NCI-H82 treated with DMSO at 0.1 percent for 48 hours (cell line): ENCODE measurements around the gene RGS6.

Experiments
- DNase-seq: peaks from one replicate; lab custom pipeline; 2025; ENCODE audit not compliant: unreplicated experiment; lab: John Stamatoyannopoulos, UW

Gene RGS6

GRCh38 chr14:72599579-72600470 lies 667.6 kb downstream of the RGS6 start:
- DNase-seq: no peak

DNA sequence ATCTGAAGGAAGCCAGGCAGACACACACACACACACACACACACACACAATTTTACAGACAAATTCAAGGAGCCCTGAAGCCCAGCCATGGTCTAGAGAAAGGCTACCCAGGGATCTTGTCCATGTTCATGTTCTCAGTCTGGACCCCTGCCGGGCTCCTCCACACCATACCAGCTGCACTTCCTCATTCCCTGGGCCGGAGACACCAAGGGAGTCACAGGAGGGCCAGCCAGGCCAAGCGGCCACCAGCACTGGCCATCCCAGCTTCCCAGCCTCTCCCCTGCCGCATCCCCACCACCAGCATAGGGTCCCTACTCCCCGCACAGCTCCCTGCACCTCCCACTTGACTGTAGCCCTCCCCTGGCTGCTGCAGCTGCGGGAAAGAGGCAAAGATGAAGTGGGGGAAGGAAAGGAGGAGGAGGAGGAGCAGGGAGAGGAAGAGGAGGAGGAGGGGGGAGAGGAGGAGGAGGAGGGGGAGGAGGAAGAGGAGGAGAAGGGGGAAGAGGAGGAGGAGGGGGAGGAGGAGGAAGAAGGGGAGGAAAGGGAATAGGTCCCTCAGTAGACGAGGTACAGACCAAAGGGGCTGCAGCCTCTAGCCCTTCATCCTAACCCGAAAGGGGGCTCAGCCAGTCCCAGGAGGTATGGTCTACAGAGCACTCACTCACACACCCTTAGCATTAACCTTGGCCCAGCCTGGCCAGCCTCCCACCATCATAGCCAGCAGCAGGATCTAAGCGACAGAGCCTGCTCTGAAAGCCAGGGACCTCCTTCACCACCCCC lies 668.5 kb downstream of the RGS6 start:
- DNase-seq: no peak

GRCh38 chr14:72603639-72604038 lies 671.4 kb downstream of the RGS6 start:
- DNase-seq: no peak

DNA sequence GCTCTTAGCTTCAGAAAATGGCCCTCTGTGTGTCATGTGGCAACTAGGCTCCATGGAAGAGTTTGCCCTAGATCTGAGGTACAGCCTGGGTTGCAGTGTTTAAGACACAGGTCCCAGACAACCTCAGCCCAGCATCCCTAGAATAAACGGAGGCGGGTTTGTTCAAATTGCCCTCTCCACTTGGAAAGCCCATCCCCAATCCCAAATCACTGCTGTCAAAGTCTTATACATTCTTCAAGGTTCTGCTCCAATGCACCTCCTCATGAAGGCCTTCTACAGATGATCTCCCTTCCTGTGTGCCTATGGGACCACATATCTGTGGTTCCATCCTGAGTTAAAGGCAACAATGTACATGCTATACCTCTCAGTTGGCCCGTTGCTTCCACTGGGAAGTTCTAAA lies 671.9 kb downstream of the RGS6 start:
- DNase-seq: no peak

- no peak for DNase-seq
Observed at GRCh38 chr14:72605096-72605920, 673.1 kb downstream of the RGS6 start.

DNA sequence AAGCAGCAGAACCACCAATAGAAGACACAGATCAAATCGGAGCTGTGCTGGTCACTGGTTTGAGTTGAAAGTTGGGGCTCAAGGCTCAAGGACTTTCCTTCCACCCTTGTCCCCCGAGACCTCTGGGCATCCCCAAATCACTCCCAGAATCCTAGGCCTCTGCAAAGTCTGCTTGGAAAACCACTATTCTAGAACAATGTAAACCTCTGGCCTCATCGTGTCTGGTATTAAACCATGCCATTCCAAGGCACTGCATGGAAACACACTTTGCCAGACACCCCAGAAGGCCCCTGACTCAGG lies 673.6 kb downstream of the RGS6 start:
- DNase-seq: no peak

- no peak for DNase-seq
Observed at GRCh38 chr14:72606879-72607278, 674.6 kb downstream of the RGS6 start.

DNA sequence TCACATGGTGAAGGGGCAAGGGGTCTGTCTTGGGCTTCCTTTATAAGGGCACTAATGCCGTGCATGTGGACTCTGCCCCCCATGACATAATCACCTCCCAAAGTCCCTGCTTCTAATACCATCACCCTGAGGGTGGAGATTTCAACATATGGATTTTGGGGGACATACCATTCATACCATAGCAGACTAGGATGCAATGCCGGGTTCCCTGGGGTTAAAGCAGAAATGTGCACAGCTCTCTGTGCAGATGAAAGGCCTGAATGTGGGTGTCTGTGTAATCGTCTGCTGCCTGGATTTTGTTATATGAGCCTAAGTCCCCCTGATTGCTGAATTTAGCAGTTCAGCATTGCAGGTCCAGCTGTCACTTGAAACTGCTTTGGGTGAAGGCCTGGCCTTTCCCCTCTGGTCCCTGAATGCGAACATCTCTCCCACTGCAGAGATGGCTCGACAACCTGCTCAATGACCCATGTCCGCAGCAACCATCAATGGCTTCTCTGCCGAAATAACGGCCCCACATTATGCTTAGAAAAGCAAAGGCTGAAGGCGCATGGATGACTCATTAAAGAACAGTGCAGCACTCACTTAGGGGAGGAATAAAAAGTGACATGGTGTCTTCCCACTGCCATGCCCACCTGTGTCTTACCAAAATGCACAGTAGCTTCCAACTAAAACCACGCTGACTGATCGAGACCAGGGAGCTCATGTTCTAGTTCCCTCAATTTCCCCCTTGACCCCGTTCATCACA lies 675.3 kb downstream of the RGS6 start:
- DNase-seq: no peak

DNA sequence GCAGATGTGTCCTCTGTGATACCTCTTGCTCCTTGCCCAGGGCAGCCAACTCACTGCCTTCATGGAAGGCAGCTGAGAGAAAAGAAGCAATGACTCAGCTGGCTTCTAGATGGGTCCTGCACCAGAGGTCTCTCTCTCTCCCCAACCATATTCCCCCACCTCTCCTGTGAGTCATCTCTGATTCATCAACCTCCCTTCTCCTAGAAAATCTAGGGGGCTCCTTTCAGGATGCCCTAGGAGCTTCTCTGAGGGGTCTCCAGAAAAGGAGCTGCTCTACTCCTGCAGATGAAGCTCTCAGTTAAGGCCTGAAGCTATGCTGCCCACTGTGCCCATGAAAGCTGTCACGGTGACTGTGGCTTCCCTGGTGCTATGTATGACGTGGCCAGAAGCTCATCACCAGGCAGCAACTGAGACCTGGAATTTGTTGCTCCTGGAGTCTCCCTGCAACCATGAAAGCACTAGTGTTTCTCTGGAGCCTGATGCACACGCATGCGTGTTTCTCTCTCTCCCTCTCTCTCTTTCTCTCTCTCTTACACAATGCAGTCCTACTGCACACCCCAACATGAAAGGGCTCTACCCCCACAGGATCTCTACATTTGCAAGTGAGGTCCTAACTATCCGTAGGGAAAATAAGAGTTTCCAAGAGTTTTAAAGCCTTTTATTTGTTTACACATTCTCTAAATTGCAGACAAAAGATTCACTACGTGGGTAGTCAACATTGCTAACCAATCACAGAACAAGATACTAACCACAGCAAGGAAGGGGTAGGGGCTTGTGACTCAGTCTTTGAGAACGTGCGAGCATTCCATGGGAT lies 676.4 kb downstream of the RGS6 start:
- no peak for DNase-seq

DNA sequence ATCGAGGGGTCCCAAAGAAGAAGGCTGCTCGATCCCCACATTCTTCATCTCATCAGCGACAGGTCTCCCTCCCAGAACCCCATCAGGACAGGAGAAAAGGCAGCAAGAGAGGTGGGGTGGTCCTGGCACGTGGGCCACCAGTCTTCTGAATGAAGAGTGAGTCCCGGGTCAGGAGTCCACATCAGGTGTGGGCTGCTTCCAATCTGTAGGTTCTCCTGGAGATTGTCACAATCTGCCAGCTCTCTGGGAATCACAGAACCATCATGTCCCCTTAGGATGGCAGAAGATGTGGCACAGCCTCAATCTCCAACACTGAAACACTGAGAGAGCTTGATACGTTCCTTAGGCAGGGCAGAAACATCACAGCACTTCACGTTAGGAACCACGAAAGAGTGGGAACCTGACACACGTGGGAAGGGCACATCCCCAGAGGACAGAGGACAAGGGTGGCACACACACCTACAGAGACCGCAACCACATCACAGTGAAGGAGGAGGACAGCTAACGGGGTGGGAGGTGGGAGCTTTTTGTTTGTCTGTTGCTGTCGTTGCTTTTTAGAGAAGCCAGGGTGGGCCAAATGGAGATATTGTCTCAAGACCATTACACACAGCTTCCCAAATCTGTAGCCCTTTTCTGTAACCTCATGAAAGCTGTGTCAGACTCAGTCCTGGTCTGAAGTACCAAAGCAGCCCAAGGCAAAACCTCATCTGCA lies 677.1 kb downstream of the RGS6 start:
- no peak for DNase-seq

GRCh38 chr14:72610096-72610830 lies 678.0 kb downstream of the RGS6 start:
- DNase-seq: no peak

DNA sequence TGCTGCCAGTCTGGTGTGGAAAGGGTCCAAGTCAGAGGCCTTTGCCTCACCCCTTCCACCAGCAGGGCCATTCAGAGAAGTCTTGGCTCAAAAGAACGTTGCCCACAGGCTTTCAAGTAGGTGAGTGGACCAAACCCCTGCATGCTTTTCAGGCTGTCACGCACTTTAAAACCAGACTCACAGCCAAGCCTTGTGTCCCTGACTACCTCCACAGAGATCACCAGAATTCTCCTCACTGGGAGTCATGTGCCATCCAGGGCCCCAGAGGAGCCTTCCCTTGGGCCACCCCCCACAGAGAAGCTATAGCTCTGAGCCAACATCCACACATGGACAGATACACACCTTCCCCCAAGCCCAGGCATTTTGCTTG lies 678.6 kb downstream of the RGS6 start:
- DNase-seq: no peak

DNA sequence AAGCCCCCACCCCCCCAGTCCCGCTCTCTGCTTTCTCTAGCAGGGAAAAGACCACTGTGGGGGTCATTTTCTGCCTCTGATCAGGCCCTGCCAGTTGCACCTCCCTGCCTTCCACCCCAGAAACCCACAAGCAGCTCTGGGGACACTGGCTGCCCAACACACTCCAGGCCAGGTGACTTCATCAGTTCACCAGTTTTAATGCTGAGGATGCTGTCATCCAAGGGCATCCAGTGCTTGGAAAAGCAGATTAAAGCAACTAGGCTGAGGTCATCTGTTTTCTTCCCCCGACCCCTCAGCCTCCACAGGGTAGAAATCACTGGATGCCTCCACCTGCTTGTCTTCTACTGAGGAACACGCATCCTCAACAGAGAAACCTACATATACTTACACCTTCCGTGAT lies 679.3 kb downstream of the RGS6 start:
- DNase-seq: no peak

DNA sequence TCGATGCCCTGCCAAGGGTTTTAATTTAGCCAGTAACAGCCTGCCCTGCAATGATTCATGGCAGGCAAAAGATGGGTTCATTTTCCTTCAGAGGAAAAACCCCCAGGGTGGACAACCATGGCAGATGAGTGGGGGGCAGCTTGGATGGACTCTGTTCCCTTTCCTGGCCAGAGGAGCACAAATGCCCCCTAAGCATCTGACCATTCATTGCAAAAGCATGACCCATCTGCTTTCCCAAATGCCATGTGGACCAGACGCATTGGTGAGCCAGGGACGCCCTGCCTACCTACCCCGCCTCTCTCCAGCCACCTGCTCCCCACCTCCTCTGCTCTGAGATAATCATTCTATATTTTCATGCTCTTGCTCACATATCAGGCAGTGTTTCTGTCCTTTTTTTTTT lies 679.8 kb downstream of the RGS6 start:
- DNase-seq: no peak

GRCh38 chr14:72613231-72613974 lies 681.2 kb downstream of the RGS6 start:
- DNase-seq: no peak

GRCh38 chr14:72613975-72614319 lies 681.7 kb downstream of the RGS6 start:
- no peak for DNase-seq

GRCh38 chr14:72614365-72614764 lies 682.1 kb downstream of the RGS6 start:
- no peak for DNase-seq

- no peak for DNase-seq
Observed at GRCh38 chr14:72614891-72615415, 682.7 kb downstream of the RGS6 start.
